ENCODE data around the gene MLST8. TPM values are rescaled to one million over a fixed set of nuclear protein-coding genes. Genes with fewer than 3 reads are reported as not detected.

The MLST8 gene
- polyA plus RNA-seq, 3 donors, result 29.9 to 54.3 (median 30.5) TPM

DNA sequence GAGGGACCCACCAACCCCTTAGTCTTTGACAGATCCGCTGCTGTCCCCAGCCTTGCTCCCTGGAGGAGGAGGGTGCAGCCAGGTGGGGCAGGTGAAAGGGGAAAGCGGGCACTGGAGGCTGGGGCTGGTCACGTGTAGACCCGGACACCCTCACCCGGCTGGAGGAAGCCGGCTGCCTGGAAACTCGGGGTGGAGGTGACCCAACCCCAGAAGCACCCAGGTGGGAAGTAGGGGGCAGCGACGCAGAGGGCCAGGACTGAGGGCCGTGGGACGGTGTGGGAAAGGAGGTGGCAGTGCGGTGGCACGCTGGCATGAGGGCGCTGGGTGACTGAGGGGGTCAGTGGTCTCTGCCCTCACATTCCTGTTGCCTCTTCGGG, 47.0 kb upstream of the MLST8 start:
- H3K27ac Mint-ChIP-seq, result peak overlapping the region in 2 of 7 donors; percentile 74 to 89
- H3K36me3 Mint-ChIP-seq, result peaks cover 2% of the 10 kb centered on the region in 2 donors
- 94% methylated on average over 15 of the region's 15 CpGs for WGBS (ENCODE audit: insufficient coverage)
- H3K27me3 Mint-ChIP-seq (ENCODE audit: low read depth in 3 of 3), result peaks cover 0 to 2% (median 0%) of the 10 kb centered on the region in 3 donors
- TF ChIP-seq, protein P1, sequence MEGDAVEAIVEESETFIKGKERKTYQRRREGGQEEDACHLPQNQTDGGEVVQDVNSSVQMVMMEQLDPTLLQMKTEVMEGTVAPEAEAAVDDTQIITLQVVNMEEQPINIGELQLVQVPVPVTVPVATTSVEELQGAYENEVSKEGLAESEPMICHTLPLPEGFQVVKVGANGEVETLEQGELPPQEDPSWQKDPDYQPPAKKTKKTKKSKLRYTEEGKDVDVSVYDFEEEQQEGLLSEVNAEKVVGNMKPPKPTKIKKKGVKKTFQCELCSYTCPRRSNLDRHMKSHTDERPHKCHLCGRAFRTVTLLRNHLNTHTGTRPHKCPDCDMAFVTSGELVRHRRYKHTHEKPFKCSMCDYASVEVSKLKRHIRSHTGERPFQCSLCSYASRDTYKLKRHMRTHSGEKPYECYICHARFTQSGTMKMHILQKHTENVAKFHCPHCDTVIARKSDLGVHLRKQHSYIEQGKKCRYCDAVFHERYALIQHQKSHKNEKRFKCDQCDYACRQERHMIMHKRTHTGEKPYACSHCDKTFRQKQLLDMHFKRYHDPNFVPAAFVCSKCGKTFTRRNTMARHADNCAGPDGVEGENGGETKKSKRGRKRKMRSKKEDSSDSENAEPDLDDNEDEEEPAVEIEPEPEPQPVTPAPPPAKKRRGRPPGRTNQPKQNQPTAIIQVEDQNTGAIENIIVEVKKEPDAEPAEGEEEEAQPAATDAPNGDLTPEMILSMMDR (IDR thresholded peaks at IDR 0.05), result no peak
- H4K20me1 ChIP-seq (ENCODE audit: insufficient read depth, low read length), result peaks cover 89% of the 10 kb centered on the region
- peaks cover 93% of the 10 kb centered on the region for H3K79me2 ChIP-seq (ENCODE audit: insufficient read depth, low read length)
- H3K4me3 Mint-ChIP-seq, result no peak overlapping the region
- H3K4me2 ChIP-seq (replicated peaks; ENCODE audit: extremely low read depth, low read length, poor library complexity, severe bottlenecking), result no peak overlapping the region
- peak overlapping the region; percentile 8 for H3K9ac ChIP-seq (ENCODE audit: insufficient read depth, low read length, poor library complexity, severe bottlenecking)
- no peak overlapping the region for H3K4me3 ChIP-seq (replicated peaks in 1 of 3; ENCODE audit: low read depth in 2 of 3, low read length in 3 of 3)
- DNase-seq, result no peak
- no peaks in the 10 kb centered on the region for H3K27me3 ChIP-seq (ENCODE audit: control insufficient read depth in 2 of 2, insufficient read depth in 2 of 2, low read length in 2 of 2)
- intact Hi-C loops (cut with micrococcal nuclease), result loop anchor here (5.0 to 10.0 kb wide), 4 partner anchors 49 to 347 kb away; partner anchors contain the start of genes MLST8 (in 1 of the 2), MSRB1 (in 1 of the 2), NTHL1 (in 1 of the 2) and TSC2 (in 1 of the 2)
- H3K4me1 ChIP-seq (ENCODE audit: control insufficient read depth in 1 of 2, insufficient read depth in 2 of 2, low read length in 2 of 2), result peaks cover 31 to 41% of the 10 kb centered on the region in 2 donors
- no peak overlapping the region for H2AFZ ChIP-seq (ENCODE audit: insufficient read depth, low read depth, low read length, poor library complexity, severe bottlenecking)
- peaks cover 0 to 3% of the 10 kb centered on the region in 2 donors for H3K36me3 ChIP-seq (replicated peaks in 1 of 2; ENCODE audit: control insufficient read depth in 1 of 2, insufficient read depth in 2 of 2, low read length in 2 of 2)
- peaks cover 0 to 7% (median 0%) of the 10 kb centered on the region in 7 donors for H3K9me3 Mint-ChIP-seq
- peaks cover 0 to under 1% of the 10 kb centered on the region in 2 donors for H3K9me3 ChIP-seq (replicated peaks in 1 of 2; ENCODE audit: control insufficient read depth in 1 of 2, insufficient read depth in 1 of 2, low read length in 2 of 2)
- peaks cover 36% of the 10 kb centered on the region for H3K4me1 Mint-ChIP-seq
- H3K27ac ChIP-seq (ENCODE audit: low read depth in 1 of 2, low read length in 2 of 2), result no peak overlapping the region

DNA sequence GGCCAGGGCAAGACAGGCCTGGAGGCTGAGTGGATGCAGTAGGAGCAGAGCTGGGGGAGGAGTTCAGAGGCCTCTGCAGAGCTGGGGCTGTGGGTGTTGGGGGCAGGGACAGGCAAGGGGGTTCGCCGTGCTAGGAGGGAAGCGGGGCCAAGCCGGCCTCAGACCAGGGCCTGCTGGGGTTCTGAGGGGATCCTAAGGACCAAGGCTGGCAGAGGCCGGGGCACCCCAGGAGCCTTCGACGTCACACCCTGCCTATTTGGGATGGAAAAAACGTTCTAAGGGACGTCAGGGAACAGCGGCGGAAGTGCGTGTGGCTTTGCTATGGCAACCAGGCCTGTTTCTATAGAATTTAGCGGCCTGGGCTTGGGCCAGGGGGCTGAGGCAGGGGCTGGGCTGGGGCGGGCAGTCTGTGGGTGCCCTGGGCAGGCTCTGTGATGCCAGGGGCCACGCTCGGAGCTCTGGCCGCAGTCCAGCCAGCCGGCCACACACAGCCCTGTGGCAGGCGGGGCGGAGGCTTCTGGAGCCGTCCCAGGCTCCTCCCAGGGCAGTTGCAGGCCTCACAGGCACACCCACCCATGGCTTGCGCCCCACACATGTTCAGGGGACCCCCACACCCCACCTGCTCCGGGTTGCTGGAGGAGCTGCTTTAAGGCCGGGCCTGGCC, 45.9 kb upstream of the MLST8 start:
- peaks cover 87% of the 10 kb centered on the region for H4K20me1 ChIP-seq (ENCODE audit: insufficient read depth, low read length)
- no peak overlapping the region for H3K27ac ChIP-seq (ENCODE audit: low read depth in 1 of 2, low read length in 2 of 2)

More for the DNA sequence above, 45.9 kb upstream of the MLST8 start:
- Histone ChIP-seq H2AFZ (ENCODE audit: insufficient read depth, low read depth, low read length, poor library complexity, severe bottlenecking) (no peak overlapping the region), H3K4me1 (ENCODE audit: control insufficient read depth in 1 of 2, insufficient read depth in 2 of 2, low read length in 2 of 2) (peaks cover 21 to 30% of the 10 kb centered on the region in 2 donors), H3K27me3 (ENCODE audit: control insufficient read depth in 2 of 2, insufficient read depth in 2 of 2, low read length in 2 of 2) (no peaks in the 10 kb centered on the region), H3K36me3 (replicated peaks in 1 of 2; ENCODE audit: control insufficient read depth in 1 of 2, insufficient read depth in 2 of 2, low read length in 2 of 2) (peaks cover 5 to 7% of the 10 kb centered on the region in 2 donors), H3K4me2 (replicated peaks; ENCODE audit: extremely low read depth, low read length, poor library complexity, severe bottlenecking) (no peak overlapping the region), H3K9me3 (replicated peaks in 1 of 2; ENCODE audit: control insufficient read depth in 1 of 2, insufficient read depth in 1 of 2, low read length in 2 of 2) (peaks cover 0 to 7% of the 10 kb centered on the region in 2 donors), H3K4me3 (replicated peaks in 1 of 3; ENCODE audit: low read depth in 2 of 3, low read length in 3 of 3) (no peak overlapping the region), H3K9ac (ENCODE audit: insufficient read depth, low read length, poor library complexity, severe bottlenecking) (no peak overlapping the region), H3K79me2 (ENCODE audit: insufficient read depth, low read length) (peaks cover 92% of the 10 kb centered on the region)
- 94% methylated on average over 22 of the region's 24 CpGs for WGBS (ENCODE audit: insufficient coverage)
- DNase-seq, result no peak
- intact Hi-C loops (cut with micrococcal nuclease), result loop anchor here (5.0 to 10.0 kb wide), 4 partner anchors 48 to 345 kb away; partner anchors contain the start of genes MLST8 (in 1 of the 2), MSRB1 (in 1 of the 2), NTHL1 (in 1 of the 2) and TSC2 (in 1 of the 2)
- peak overlapping the region in 1 of 7 donors; percentile 50 for H3K27ac Mint-ChIP-seq
- peaks cover 2 to 11% of the 10 kb centered on the region in 2 donors for H3K36me3 Mint-ChIP-seq
- H3K27me3 Mint-ChIP-seq (ENCODE audit: low read depth in 3 of 3), result peaks cover 0 to 2% (median 0%) of the 10 kb centered on the region in 3 donors
- no peak overlapping the region for H3K4me3 Mint-ChIP-seq
- H3K4me1 Mint-ChIP-seq, result peaks cover 26% of the 10 kb centered on the region
- peaks cover 0 to 14% (median 4%) of the 10 kb centered on the region in 7 donors for H3K9me3 Mint-ChIP-seq
- TF ChIP-seq, protein P1 (IDR thresholded peaks at IDR 0.05), result no peak

All from CD14-positive monocyte (primary cell).